ENCODE results near the gene MORN1. TPM values are rescaled to one million over a fixed set of nuclear protein-coding genes. Genes with fewer than 3 reads are reported as not detected.
"Not testable (repeated sequence)": the region's sequence is repeated elsewhere in the genome, so short reads cannot be mapped to it uniquely, and the experiment has no call there.

MORN1 gene
- total and polyA plus RNA-seq, 2 of the 4 experiments (the other 2 are of a cell fraction), result 3.0 to 4.2 TPM

GRCh38 chr1:2391041-2391930, at the start of gene MORN1, which contains the start of gene RER1 (continued):
- TF ChIP-seq ELK1 (IDR thresholded peaks at IDR 0.05; ENCODE audit: borderline replicate concordance, low read depth, low read length), result 0 out of 2 replicates have a peak, but pooled peaks have one; percentile 58
- peak; percentile 60 for TF ChIP-seq CEBPB (IDR thresholded peaks at IDR 0.05; ENCODE audit: low read depth, low read length)

GRCh38 chr1:2440346-2440745, 49.0 kb upstream of the MORN1 start:
- WGBS, 2 experiments (ENCODE audit: extremely low coverage in 2 of 2, insufficient read length in 1 of 2), result 93% methylated on average over 14 of the region's 23 CpGs; no CpG with 5 or more reads in 1 of the 2 experiments
- H3K9me1 ChIP-seq (ENCODE audit: insufficient read depth, low read length); H3K79me1 ChIP-seq (ENCODE audit: low read depth in 1 of 2, low read length in 2 of 2); POLR2A ChIA-PET (ENCODE audit: unreplicated experiment); H3K4me3 ChIP-seq (ENCODE audit: insufficient read depth, low read depth, low read length); DNase-seq; H4K91ac ChIP-seq (ENCODE audit: insufficient read depth, low read depth, low read length); ATAC-seq (ENCODE audit: low read depth); H2BK20ac ChIP-seq (ENCODE audit: low read depth, low read length); H3K18ac ChIP-seq (ENCODE audit: low read depth, low read length); BruUV-seq (replicated peaks); H3K27ac ChIP-seq (ENCODE audit: insufficient read depth, low read length); H3K14ac ChIP-seq (replicated peaks; ENCODE audit: low read depth, low read length); H4K8ac ChIP-seq (ENCODE audit: low read depth in 2 of 2, low read length in 2 of 2); H4K5ac ChIP-seq (ENCODE audit: low read depth, low read length); intact Hi-C loops (cut with micrococcal nuclease); H3K9ac ChIP-seq (ENCODE audit: low read depth, low read length); H2BK120ac ChIP-seq (ENCODE audit: low read depth, low read length); H2BK15ac ChIP-seq (ENCODE audit: low read depth, low read length); H2AFZ ChIP-seq (replicated peaks; ENCODE audit: low read length, poor library complexity); dilution Hi-C loops (cut with HindIII; ENCODE audit: low sequenced_read_pairs, unreplicated experiment); H3K36me3 ChIP-seq (ENCODE audit: control insufficient read depth, insufficient read depth, low read length); H3K4me2 ChIP-seq (ENCODE audit: low read depth, low read length); H2BK5ac ChIP-seq (ENCODE audit: low read depth, low read length, poor library complexity, severe bottlenecking); H3K4ac ChIP-seq (ENCODE audit: low read depth, low read length); H3K4me1 ChIP-seq (ENCODE audit: control insufficient read depth, insufficient read depth, low read length); H3K23ac ChIP-seq (ENCODE audit: low read depth, low read length); CTCF ChIA-PET; H2AK9ac ChIP-seq (replicated peaks; ENCODE audit: low read depth, low read length, poor library complexity); H2AK5ac ChIP-seq (ENCODE audit: low read depth, low read length); H3K9me3 ChIP-seq (ENCODE audit: control insufficient read depth, insufficient read depth, low read length); H3K56ac ChIP-seq (ENCODE audit: extremely low read depth, insufficient read depth, low read length); H4K20me1 ChIP-seq (ENCODE audit: insufficient read depth, low read length): not testable (repeated sequence)
- peaks cover 50% of the 10 kb centered on the region for H3K27me3 ChIP-seq (ENCODE audit: control insufficient read depth, insufficient read depth, low read length)
- in situ Hi-C loops (cut with MboI; ENCODE audit: low sequenced_read_pairs), result loop anchor here (25.0 kb wide), 1 partner anchor 622 kb away; the partner anchor contains the start of gene PRDM16

All from IMR-90 (cell line).